OCI-LY1 (cell line): ENCODE results near the gene FRG2.
"Not testable (repeated sequence)": the region's sequence is repeated elsewhere in the genome, so short reads cannot be mapped to it uniquely, and the experiment has no call there.

ENCODE experiments used
- H2AFZ ChIP-seq: fragments of 200-600 bp; sonication (generic), shearing (Covaris generic); 2 replicates; pipeline ENCODE4 v1.6.0; 2014; ENCODE audit warnings: antibody characterized with exemption, mild to moderate bottlenecking, low read length
- H3F3A ChIP-seq: fragments of 200-600 bp; sonication (generic), shearing (Covaris generic); 2 replicates; pipeline ENCODE4 v1.6.0; 2014; ENCODE audit warnings: mild to moderate bottlenecking, antibody characterized with exemption, low read length, moderate library complexity; ENCODE audit not compliant: insufficient read depth
- H3K27ac ChIP-seq: fragments of 200-600 bp; sonication (generic); 2 replicates; pipeline ENCODE4 v1.5.1; 2014; ENCODE audit warnings: low read length, mixed run types, mild to moderate bottlenecking, low read depth; ENCODE audit not compliant: poor library complexity, severe bottlenecking
- H3K27me3 ChIP-seq: fragments of 200-600 bp; sonication (generic); 2 replicates; pipeline ENCODE4 v1.6.0; 2014; ENCODE audit warnings: antibody characterized with exemption, mild to moderate bottlenecking, low read length, moderate library complexity; ENCODE audit not compliant: insufficient read depth
- H3K36me3 ChIP-seq: fragments of 200-600 bp; sonication (generic); 2 replicates; pipeline ENCODE4 v1.6.1; 2014; ENCODE audit warnings: mild to moderate bottlenecking, antibody characterized with exemption, low read length, moderate library complexity, mixed read lengths; ENCODE audit not compliant: insufficient read depth
- H3K4me1 ChIP-seq: fragments of 200-600 bp; sonication (generic); 2 replicates; pipeline ENCODE4 v1.5.1; 2014; ENCODE audit warnings: mild to moderate bottlenecking, low read length, moderate library complexity; ENCODE audit not compliant: insufficient read depth, severe bottlenecking
- H3K4me2 ChIP-seq: fragments of 200-600 bp; sonication (generic), shearing (Covaris generic); 2 replicates; pipeline ENCODE4 v1.6.1; 2014; ENCODE audit warnings: low read length
- H3K4me3 ChIP-seq: fragments of 200-600 bp; sonication (generic); 2 replicates; pipeline ENCODE4 v1.5.1; 2014; ENCODE audit warnings: low read length, low read depth, mild to moderate bottlenecking, mixed read lengths; ENCODE audit not compliant: poor library complexity, severe bottlenecking
- H3K79me2 ChIP-seq: fragments of 200-600 bp; shearing (Covaris generic); 2 replicates; pipeline ENCODE4 v1.6.1; 2016; ENCODE audit warnings: mixed run types, low read length, mixed read lengths; ENCODE audit not compliant: insufficient read depth
- H3K9ac ChIP-seq: fragments of 200-600 bp; sonication (generic), shearing (Covaris generic); 2 replicates; pipeline ENCODE4 v1.6.1; 2014; ENCODE audit warnings: mild to moderate bottlenecking, low read length, mixed read lengths
- H3K9me2 ChIP-seq: fragments of 200-600 bp; sonication (generic), shearing (Covaris generic); 2 replicates; pipeline ENCODE4 v1.6.1; 2014; ENCODE audit warnings: low read depth, mild to moderate bottlenecking, low read length, mixed read lengths
- H3K9me3 ChIP-seq: fragments of 200-600 bp; shearing (Covaris generic); 2 replicates; pipeline ENCODE4 v1.6.1; 2014; ENCODE audit warnings: low read length, mixed read lengths
- H4K20me1 ChIP-seq: fragments of 200-600 bp; sonication (generic), shearing (Covaris generic); 2 replicates; pipeline ENCODE4 v1.6.0; 2016; ENCODE audit warnings: mild to moderate bottlenecking, low read length; ENCODE audit not compliant: insufficient read depth
- CTCF ChIP-seq: fragments of 200-600 bp; sonication (generic), shearing (Covaris generic); IDR thresholded peaks from 2 replicates; pipeline ENCODE4 v1.5.1; 2017; ENCODE audit warnings: mild to moderate bottlenecking, antibody characterized with exemption, low read length, moderate library complexity, mixed read lengths
- EZH2 ChIP-seq: fragments of 200-600 bp; sonication (generic), shearing (Covaris generic); IDR thresholded peaks from 2 replicates; pipeline ENCODE4 v1.8.0; 2017; ENCODE audit warnings: borderline replicate concordance, mixed run types, mild to moderate bottlenecking, antibody characterized with exemption, low read length, moderate library complexity, mixed read lengths

The FRG2 gene

GRCh38 chr4:189988877-189989431, 38.1 kb downstream of the FRG2 start:
- H3K9me2 ChIP-seq, result no peaks in the 10 kb centered on the region
- TF ChIP-seq EZH2 (no peak), CTCF (no peak)
- H3K27me3 ChIP-seq, result no peaks in the 10 kb centered on the region
- no peak overlapping the region for H3K4me2 ChIP-seq
- no peaks in the 10 kb centered on the region for H3F3A ChIP-seq
- H3K27ac ChIP-seq, result no peak overlapping the region
- no peaks in the 10 kb centered on the region for H3K4me1 ChIP-seq
- H3K4me3 ChIP-seq, result no peak overlapping the region
- no peak overlapping the region for H3K9ac ChIP-seq
- H3K79me2 ChIP-seq, result no peaks in the 10 kb centered on the region
- no peaks in the 10 kb centered on the region for H3K36me3 ChIP-seq
- H4K20me1 ChIP-seq, result no peaks in the 10 kb centered on the region
- no peaks in the 10 kb centered on the region for H3K9me3 ChIP-seq
- H2AFZ ChIP-seq, result no peak overlapping the region

GRCh38 chr4:189985651-189986243, 41.3 kb downstream of the FRG2 start:
- not testable (repeated sequence) for H2AFZ ChIP-seq, H3K9ac ChIP-seq, H3K36me3 ChIP-seq, H4K20me1 ChIP-seq, H3F3A ChIP-seq, H3K9me3 ChIP-seq, H3K79me2 ChIP-seq, H3K27me3 ChIP-seq, H3K27ac ChIP-seq, H3K9me2 ChIP-seq, H3K4me1 ChIP-seq, H3K4me2 ChIP-seq, H3K4me3 ChIP-seq

GRCh38 chr4:189984661-189985060, 42.4 kb downstream of the FRG2 start:
- not testable (repeated sequence) for H3K4me2 ChIP-seq, H3K9me3 ChIP-seq, H2AFZ ChIP-seq, H3F3A ChIP-seq, H3K36me3 ChIP-seq, H3K4me1 ChIP-seq, H3K4me3 ChIP-seq, H4K20me1 ChIP-seq, H3K27ac ChIP-seq, H3K79me2 ChIP-seq, H3K9me2 ChIP-seq, H3K9ac ChIP-seq, H3K27me3 ChIP-seq

- not testable (repeated sequence) for H3F3A ChIP-seq, H3K79me2 ChIP-seq, H3K4me1 ChIP-seq, H3K36me3 ChIP-seq, H4K20me1 ChIP-seq, H3K9me2 ChIP-seq, H3K9me3 ChIP-seq, H3K27me3 ChIP-seq, H3K4me2 ChIP-seq, H2AFZ ChIP-seq, H3K27ac ChIP-seq, H3K9ac ChIP-seq, H3K4me3 ChIP-seq
Measured at GRCh38 chr4:189983916-189984526, 43.0 kb downstream of the FRG2 start.
